Osteoblast (primary cell): ENCODE data around the gene PAIP1. TPM values are rescaled to one million over a fixed set of nuclear protein-coding genes. Genes with fewer than 3 reads are reported as not detected.
A peak's percentile ranks its signal among the peaks of the same experiment; 100 is the strongest.

Experiments
- DNase-seq: peaks from one replicate; pipeline ENCODE4 v3.0.0; 2011; ENCODE audit warnings: low spot score, mixed read lengths; ENCODE audit not compliant: insufficient read length; ENCODE audit errors: missing footprints
- H2AFZ ChIP-seq: 2 replicates; pipeline ENCODE4 v1.6.0; 2011; ENCODE audit warnings: mild to moderate bottlenecking, low read length
- H3K27ac ChIP-seq: 2 replicates; pipeline ENCODE4 v1.5.1; 2011; ENCODE audit warnings: mild to moderate bottlenecking, low read depth, low read length, moderate library complexity
- H3K27me3 ChIP-seq: 2 replicates; pipeline ENCODE4 v1.6.0; 2012; ENCODE audit warnings: mild to moderate bottlenecking, control low read depth, inconsistent platforms, low read length, moderate library complexity; ENCODE audit not compliant: insufficient read depth
- H3K36me3 ChIP-seq: 2 replicates; pipeline ENCODE4 v1.5.1; 2011; ENCODE audit warnings: mild to moderate bottlenecking, low read length, control low read depth, moderate library complexity; ENCODE audit not compliant: insufficient read depth
- H3K4me1 ChIP-seq: 2 replicates; pipeline ENCODE4 v1.5.1; 2011; ENCODE audit warnings: mild to moderate bottlenecking, low read length, control low read depth, moderate library complexity; ENCODE audit not compliant: insufficient read depth
- H3K4me2 ChIP-seq: 2 replicates; pipeline ENCODE4 v1.6.0; 2011; ENCODE audit warnings: mild to moderate bottlenecking, low read length; ENCODE audit not compliant: insufficient read depth
- H3K4me3 ChIP-seq: fragments of 200-600 bp; sonication (generic); 3 replicates; pipeline ENCODE4 v1.5.1; 2012; ENCODE audit warnings: mild to moderate bottlenecking, low read length, inconsistent platforms; ENCODE audit not compliant: insufficient read depth
- H3K79me2 ChIP-seq: 2 replicates; pipeline ENCODE4 v1.6.0; 2012; ENCODE audit warnings: mild to moderate bottlenecking, low read length, control low read depth, inconsistent platforms; ENCODE audit not compliant: insufficient read depth
- H3K9me3 ChIP-seq: 2 replicates; pipeline ENCODE4 v1.5.1; 2011; ENCODE audit warnings: low read depth, low read length, control low read depth
- H4K20me1 ChIP-seq: 2 replicates; pipeline ENCODE4 v1.6.0; 2012; ENCODE audit warnings: mild to moderate bottlenecking, low read length, control low read depth; ENCODE audit not compliant: insufficient read depth
- CTCF ChIP-seq: IDR thresholded peaks from 2 replicates; pipeline ENCODE4 v1.5.1; 2011; ENCODE audit warnings: mild to moderate bottlenecking, low read depth, low read length, moderate library complexity; ENCODE audit errors: extremely low read depth
- total RNA-seq: library from RNA; depleted of rRNA; stranded (reverse); fragments of >200 nt; gene quantifications from 2 replicates; pipeline ENCODE4 v1.2.3, GENCODE V29; 2012

The PAIP1 gene
- total RNA-seq, 1 donor: 122 TPM

- Histone ChIP-seq H3K4me1 (peaks cover 12% of the 10 kb centered on the region), H3K4me3 (peak within 1 kb of the TSS; percentile 82), H3K36me3 (no peaks in the 10 kb centered on the region), H3K4me2 (peak within 1 kb of the TSS; percentile 78), H3K27ac (peak within 1 kb of the TSS; percentile 99), H2AFZ (peak within 1 kb of the TSS; percentile 97), H3K27me3 (no peaks in the 10 kb centered on the region), H4K20me1 (no peaks in the 10 kb centered on the region), H3K9me3 (no peaks in the 10 kb centered on the region), H3K79me2 (peaks cover 40% of the 10 kb centered on the region)
- peak; percentile 92 for DNase-seq
- no peak for TF ChIP-seq CTCF
Measured at GRCh38 chr5:43483298-43484105, 73.4 kb downstream of the PAIP1 start, which contains the start of gene TMEM267. TSS of gene TMEM267 (minus strand) at chr5:43483865. CDS start at chr5:43453969, 29,896 bp downstream.

- Histone ChIP-seq H3K27ac (peak overlapping the region; percentile 99), H3K4me2 (peak overlapping the region; percentile 78), H3K9me3 (no peaks in the 10 kb centered on the region), H3K4me1 (peaks cover 12% of the 10 kb centered on the region), H3K4me3 (peak overlapping the region; percentile 82), H4K20me1 (no peaks in the 10 kb centered on the region), H2AFZ (peak overlapping the region; percentile 97), H3K79me2 (peaks cover 40% of the 10 kb centered on the region), H3K36me3 (no peaks in the 10 kb centered on the region), H3K27me3 (no peaks in the 10 kb centered on the region)
- DNase-seq: peak; percentile 86
- no peak for TF ChIP-seq CTCF
Measured at GRCh38 chr5:43482490-43483297, 74.2 kb downstream of the PAIP1 start.

Other genes with a start within 250 kb of the PAIP1 start
- 222 and 277 TPM in 2 replicates for gene HMGCS1, start 243.7 kb downstream of the PAIP1 start, total RNA-seq
- gene CCL28, start 144.7 kb downstream of the PAIP1 start, total RNA-seq: 11.8 and 15.6 TPM in 2 replicates
- gene TMEM267, start 73.2 kb downstream of the PAIP1 start, total RNA-seq: 17.4 and 18.6 TPM in 2 replicates
- 1.8 and 3.8 TPM in 2 replicates for gene C5orf34, start 41.9 kb downstream of the PAIP1 start, total RNA-seq
- 94.8 and 101 TPM in 2 replicates for gene NNT, start 46.1 kb upstream of the PAIP1 start, total RNA-seq